Islet precursor cell (in vitro differentiated cells): Measurements from ENCODE around the gene NCOA6.
"Not testable (repeated sequence)": the region's sequence is repeated elsewhere in the genome, so short reads cannot be mapped to it uniquely, and the experiment has no call there.

Source experiments
- DNase-seq: peaks from one replicate; pipeline ENCODE4 v3.0.0-alpha.2; 2018

The NCOA6 gene

GRCh38 chr20:34772437-34772836 is 53.0 kb downstream of the NCOA6 start:
- DNase-seq = no peak

GRCh38 chr20:34771680-34772081 is 53.8 kb downstream of the NCOA6 start:
- no peak for DNase-seq

- DNase-seq = no peak
Observed at GRCh38 chr20:34768096-34768495, 57.4 kb downstream of the NCOA6 start.

- no peak for DNase-seq
Observed at GRCh38 chr20:34762031-34762555, 63.4 kb downstream of the NCOA6 start.

- no peak for DNase-seq
Observed at GRCh38 chr20:34755367-34755766, 70.1 kb downstream of the NCOA6 start.

GRCh38 chr20:34754611-34755010 is 70.8 kb downstream of the NCOA6 start:
- no peak for DNase-seq

- DNase-seq = no peak
Observed at GRCh38 chr20:34753706-34754461, 71.6 kb downstream of the NCOA6 start.

- no peak for DNase-seq
Observed at GRCh38 chr20:34751453-34751852, 74.0 kb downstream of the NCOA6 start.

GRCh38 chr20:34750484-34750883 is 75.0 kb downstream of the NCOA6 start:
- no peak for DNase-seq

- no peak for DNase-seq
Observed at GRCh38 chr20:34748709-34749108, 76.7 kb downstream of the NCOA6 start.

- DNase-seq = no peak
Observed at GRCh38 chr20:34747479-34747878, 78.0 kb downstream of the NCOA6 start.

- DNase-seq = no peak
Observed at GRCh38 chr20:34746674-34747073, 78.8 kb downstream of the NCOA6 start.

GRCh38 chr20:34744847-34745246 is 80.6 kb downstream of the NCOA6 start:
- no peak for DNase-seq

GRCh38 chr20:34744340-34744739 is 81.1 kb downstream of the NCOA6 start:
- no peak for DNase-seq

GRCh38 chr20:34743039-34743438 is 82.4 kb downstream of the NCOA6 start:
- no peak for DNase-seq

- DNase-seq = no peak
Observed at GRCh38 chr20:34736106-34736735, 89.2 kb downstream of the NCOA6 start.

- DNase-seq = no peak
Observed at GRCh38 chr20:34732523-34732922, 92.9 kb downstream of the NCOA6 start.

GRCh38 chr20:34729416-34729815 is 96.0 kb downstream of the NCOA6 start:
- no peak for DNase-seq

- DNase-seq = no peak
Observed at GRCh38 chr20:34724172-34724571, 101.3 kb downstream of the NCOA6 start.

GRCh38 chr20:34722560-34722959 is 102.9 kb downstream of the NCOA6 start:
- DNase-seq = not testable (repeated sequence)

- no peak for DNase-seq
Observed at GRCh38 chr20:34720266-34720665, 105.2 kb downstream of the NCOA6 start.

GRCh38 chr20:34719242-34720017 is 106.0 kb downstream of the NCOA6 start:
- not testable (repeated sequence) for DNase-seq

- DNase-seq = no peak
Observed at GRCh38 chr20:34717230-34718095, 108.0 kb downstream of the NCOA6 start.
